ENCODE data around the gene ZNF462.

GRCh38 chr9:107060062-107060461 is 197.1 kb downstream of the ZNF462 start:
- TF ChIP-seq REST (IDR thresholded peaks at IDR 0.05; ENCODE audit: low read depth) (no peak), TCF12 (IDR thresholded peaks at IDR 0.05; ENCODE audit: low read depth) (no peak), CEBPB (IDR thresholded peaks at IDR 0.05) (no peak), TAF1 (IDR thresholded peaks at IDR 0.05; ENCODE audit: low read depth) (no peak), FOXM1 (IDR thresholded peaks at IDR 0.05; ENCODE audit: borderline replicate concordance, low read depth) (no peak), MAX (IDR thresholded peaks at IDR 0.05) (no peak)

All from Ishikawa (cell line).